Natural killer cell (primary cell): ENCODE measurements around the gene CYP2W1. TPM values are rescaled to one million over a fixed set of nuclear protein-coding genes. Genes with fewer than 3 reads are reported as not detected.

ENCODE experiments used
- ATAC-seq, 3 donors: fragments of 150-1000 bp in 2 of 3; fragments of 200-7000 bp in 1 of 3; cut with Tn5 transposase; 1 replicate in 1 of 3; 2 replicates in 2 of 3; pipeline ENCODE4 v1.10.0; 2021; ENCODE audit warnings: mild to moderate bottlenecking in 2 of 3, moderate library complexity in 2 of 3
- DNase-seq, 2 donors: peaks; one replicate each; pipeline versions ENCODE4 v3.0.0 to v3.0.0-alpha.2; 2013 to 2021; ENCODE audit warnings: mixed read lengths in 1 of 2
- H3K27ac ChIP-seq: one replicate; pipeline ENCODE4 v1.5.1; 2013; ENCODE audit warnings: mild to moderate bottlenecking, low read length
- H3K27me3 ChIP-seq: one replicate; pipeline ENCODE4 v1.6.1; 2013; ENCODE audit warnings: low read length; ENCODE audit not compliant: control insufficient read depth, insufficient read depth
- H3K36me3 ChIP-seq: one replicate; pipeline ENCODE4 v1.6.1; 2013; ENCODE audit warnings: low read length; ENCODE audit not compliant: control insufficient read depth, insufficient read depth
- H3K4me1 ChIP-seq: one replicate; pipeline ENCODE4 v1.6.1; 2013; ENCODE audit warnings: low read length; ENCODE audit not compliant: control insufficient read depth, insufficient read depth
- H3K4me3 ChIP-seq: one replicate; pipeline ENCODE4 v1.5.1; 2013; ENCODE audit warnings: low read length
- H3K9me3 ChIP-seq: one replicate; pipeline ENCODE4 v1.6.1; 2013; ENCODE audit warnings: low read length; ENCODE audit not compliant: control insufficient read depth, insufficient read depth
- H3K27ac Mint-ChIP-seq, 2 donors: one replicate each; pipeline ENCODE4 v1.8.0; 2022; ENCODE audit warnings: mild to moderate bottlenecking in 2 of 2, mixed read lengths in 2 of 2, moderate library complexity in 1 of 2
- H3K27me3 Mint-ChIP-seq, 2 donors: one replicate each; pipeline ENCODE4 v1.8.0; 2022; ENCODE audit warnings: low read depth in 2 of 2, mixed read lengths in 2 of 2
- H3K36me3 Mint-ChIP-seq: one replicate; pipeline ENCODE4 v1.8.0; 2022; ENCODE audit warnings: mixed read lengths
- H3K4me1 Mint-ChIP-seq, 2 donors: one replicate each; pipeline ENCODE4 v1.8.0; 2022; ENCODE audit warnings: mixed read lengths in 2 of 2
- H3K4me3 Mint-ChIP-seq: one replicate; pipeline ENCODE4 v1.8.0; 2022; ENCODE audit warnings: mild to moderate bottlenecking, moderate library complexity, mixed read lengths
- H3K9me3 Mint-ChIP-seq, 2 donors: one replicate each; pipeline ENCODE4 v1.8.0; 2022; ENCODE audit warnings: mixed read lengths in 2 of 2
- WGBS: methylation state at CpG from one replicate; pipeline ENCODE4 v1.1.7; 2013; ENCODE audit warnings: missing lambda C conversion rate; ENCODE audit not compliant: insufficient coverage; 5-methylcytosine and 5-hydroxymethylcytosine counted together
- intact Hi-C: fragments of 100-400 bp; cut with micrococcal nuclease; formaldehyde crosslinking; loops from one replicate; pipeline ENCODE4 v1.14.2; 2022
- total RNA-seq, 4 donors: library from RNA; stranded (reverse); fragments of 120-200 nt in 1 of 4; gene quantifications; one replicate each; pipeline versions ENCODE4 v1.2.3 to v1.2.4, GENCODE V29; 2013 to 2022
- TF ChIP-seq, protein P1 (sequence below): fragments of 200-600 bp; IDR thresholded peaks from one replicate; pipeline ENCODE4 v1.8.0; 2022; ENCODE audit warnings: antibody characterized with exemption

Gene CYP2W1
- total RNA-seq, 3 donors from 2014 or later (not counting 1 experiment from before 2014, with no cell fraction given): not detected

DNA sequence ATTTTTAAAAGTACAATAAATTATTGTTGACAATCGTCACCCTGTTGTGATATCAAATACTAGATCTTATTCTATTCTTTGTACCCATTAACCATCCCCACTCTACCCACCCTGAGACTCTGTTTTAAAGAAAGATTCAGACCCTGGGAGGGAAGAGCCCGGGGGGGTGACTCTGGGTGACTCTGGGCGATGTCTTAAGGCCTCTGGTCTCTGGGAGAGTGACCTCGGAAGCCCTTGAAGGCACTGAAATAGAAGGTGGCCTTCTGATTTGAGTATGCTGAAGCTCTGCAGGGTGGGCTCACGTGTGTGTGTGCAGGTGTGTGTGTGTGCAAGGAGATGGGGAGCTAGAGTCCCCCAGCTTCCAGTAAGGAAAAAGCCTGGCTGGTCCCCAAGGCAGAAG, 38.2 kb upstream of the CYP2W1 start:
- H3K27ac ChIP-seq: no peak overlapping the region
- ATAC-seq: no peak
- 97% methylated on average over 5 of the region's 5 CpGs for WGBS
- Mint-ChIP-seq H3K36me3 (no peaks in the 10 kb centered on the region), H3K27me3 (no peaks in the 10 kb centered on the region), H3K9me3 (no peaks in the 10 kb centered on the region), H3K4me1 (peaks cover 33 to 45% of the 10 kb centered on the region in 2 donors), H3K4me3 (no peak overlapping the region), H3K27ac (no peak overlapping the region)
- no peak for DNase-seq
- H3K4me1 ChIP-seq: peaks cover 20% of the 10 kb centered on the region
- H3K4me3 ChIP-seq: no peak overlapping the region
- TF ChIP-seq, protein P1, sequence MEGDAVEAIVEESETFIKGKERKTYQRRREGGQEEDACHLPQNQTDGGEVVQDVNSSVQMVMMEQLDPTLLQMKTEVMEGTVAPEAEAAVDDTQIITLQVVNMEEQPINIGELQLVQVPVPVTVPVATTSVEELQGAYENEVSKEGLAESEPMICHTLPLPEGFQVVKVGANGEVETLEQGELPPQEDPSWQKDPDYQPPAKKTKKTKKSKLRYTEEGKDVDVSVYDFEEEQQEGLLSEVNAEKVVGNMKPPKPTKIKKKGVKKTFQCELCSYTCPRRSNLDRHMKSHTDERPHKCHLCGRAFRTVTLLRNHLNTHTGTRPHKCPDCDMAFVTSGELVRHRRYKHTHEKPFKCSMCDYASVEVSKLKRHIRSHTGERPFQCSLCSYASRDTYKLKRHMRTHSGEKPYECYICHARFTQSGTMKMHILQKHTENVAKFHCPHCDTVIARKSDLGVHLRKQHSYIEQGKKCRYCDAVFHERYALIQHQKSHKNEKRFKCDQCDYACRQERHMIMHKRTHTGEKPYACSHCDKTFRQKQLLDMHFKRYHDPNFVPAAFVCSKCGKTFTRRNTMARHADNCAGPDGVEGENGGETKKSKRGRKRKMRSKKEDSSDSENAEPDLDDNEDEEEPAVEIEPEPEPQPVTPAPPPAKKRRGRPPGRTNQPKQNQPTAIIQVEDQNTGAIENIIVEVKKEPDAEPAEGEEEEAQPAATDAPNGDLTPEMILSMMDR: no peak
- peaks cover 4% of the 10 kb centered on the region for H3K36me3 ChIP-seq
- H3K9me3 ChIP-seq: no peaks in the 10 kb centered on the region
- intact Hi-C loops: no loop called here
- H3K27me3 ChIP-seq: no peaks in the 10 kb centered on the region

DNA sequence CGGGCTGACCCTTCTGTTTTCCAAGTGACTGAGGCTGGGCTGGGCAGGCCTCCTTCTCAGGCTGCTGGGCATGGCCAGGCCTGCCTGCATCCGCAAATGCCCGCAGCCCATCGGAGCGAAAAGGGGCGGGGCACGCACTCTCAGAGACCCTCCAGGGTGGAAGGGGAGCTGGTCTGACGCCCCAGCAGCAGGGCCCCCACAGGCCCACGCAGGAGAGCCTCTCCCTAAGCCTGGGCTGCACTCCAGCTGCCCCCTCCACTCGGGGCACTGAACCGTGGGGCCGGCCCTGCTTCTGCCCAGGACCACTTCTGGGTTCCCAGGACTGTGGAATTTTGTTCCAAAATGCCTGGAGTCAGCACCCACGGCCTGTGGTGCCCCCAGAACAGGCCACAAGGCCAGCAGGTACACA, 37.8 kb upstream of the CYP2W1 start:
- Histone ChIP-seq H3K36me3 (peaks cover 4% of the 10 kb centered on the region), H3K27ac (no peak overlapping the region), H3K4me1 (peaks cover 20% of the 10 kb centered on the region), H3K4me3 (no peak overlapping the region), H3K27me3 (no peaks in the 10 kb centered on the region), H3K9me3 (no peaks in the 10 kb centered on the region)
- DNase-seq: no peak
- TF ChIP-seq, protein P1: no peak
- Mint-ChIP-seq H3K36me3 (no peaks in the 10 kb centered on the region), H3K4me1 (peaks cover 33 to 45% of the 10 kb centered on the region in 2 donors), H3K9me3 (no peaks in the 10 kb centered on the region), H3K27ac (no peak overlapping the region), H3K27me3 (no peaks in the 10 kb centered on the region), H3K4me3 (no peak overlapping the region)
- 95% methylated on average over 13 of the region's 13 CpGs for WGBS
- intact Hi-C loops: no loop called here
- ATAC-seq: no peak

DNA sequence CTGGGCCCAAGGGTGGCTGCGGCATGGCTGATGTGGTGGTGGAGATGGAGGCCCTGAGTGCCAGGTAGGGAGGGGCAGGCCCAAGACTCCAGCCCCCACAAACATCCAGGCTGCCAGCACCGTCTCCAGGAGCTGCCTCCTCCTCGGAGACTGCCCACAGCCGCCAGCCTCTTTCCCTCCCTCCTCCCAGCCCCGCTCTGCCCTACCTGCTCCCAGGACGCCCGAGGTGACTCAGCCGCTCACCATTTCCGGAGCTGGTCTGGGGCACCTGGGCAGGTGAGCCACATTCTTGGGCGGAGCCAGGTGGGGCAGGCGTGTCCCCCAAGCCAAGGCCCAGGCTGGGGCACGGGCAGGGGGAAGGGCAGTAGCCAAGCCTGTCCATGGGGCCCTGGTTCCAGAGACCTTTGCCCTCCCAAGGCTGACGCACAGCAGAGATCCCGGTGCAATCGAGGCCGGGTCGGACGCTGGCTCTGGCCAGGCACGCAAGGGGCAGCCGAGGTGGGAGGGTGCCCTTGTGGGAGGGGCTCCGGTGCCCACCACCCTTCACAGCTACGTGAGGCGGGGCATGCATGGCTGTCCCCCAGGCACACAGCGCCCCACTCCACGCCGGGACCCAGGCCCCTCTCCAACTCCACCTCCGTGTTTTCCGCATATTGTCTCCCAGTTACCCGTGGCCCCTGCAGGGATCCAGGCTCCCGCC, 37.3 kb upstream of the CYP2W1 start:
- H3K9me3 Mint-ChIP-seq: no peaks in the 10 kb centered on the region
- intact Hi-C loops: no loop called here
- H3K4me1 Mint-ChIP-seq: peaks cover 27 to 46% of the 10 kb centered on the region in 2 donors
- no peak overlapping the region for H3K27ac Mint-ChIP-seq
- H3K4me3 Mint-ChIP-seq: no peak overlapping the region
- TF ChIP-seq, protein P1: no peak
- DNase-seq: no peak
- H3K36me3 Mint-ChIP-seq: no peaks in the 10 kb centered on the region
- H3K4me1 ChIP-seq: peaks cover 24% of the 10 kb centered on the region
- H3K27ac ChIP-seq: no peak overlapping the region
- no peak for ATAC-seq
- WGBS: 93% methylated on average over 29 of the region's 30 CpGs
- no peaks in the 10 kb centered on the region for H3K9me3 ChIP-seq
- H3K4me3 ChIP-seq: no peak overlapping the region
- no peaks in the 10 kb centered on the region for H3K27me3 Mint-ChIP-seq
- H3K27me3 ChIP-seq: no peaks in the 10 kb centered on the region
- H3K36me3 ChIP-seq: peaks cover 4% of the 10 kb centered on the region
